Esophagus mucosa (tissue), 1 donor: ENCODE measurements around the gene C17orf78. TPM values are rescaled to one million over a fixed set of nuclear protein-coding genes. Genes with fewer than 3 reads are reported as not detected.
"Not testable (repeated sequence)": the region's sequence is repeated elsewhere in the genome, so short reads cannot be mapped to it uniquely, and the experiment has no call there.

Experiments
- ATAC-seq: fragments of 200-7000 bp; cut with Tn5 transposase; one replicate; pipeline ENCODE4 v1.9.1; 2020
- total RNA-seq: library from RNA; stranded (reverse); gene quantifications from one replicate; pipeline ENCODE4 v1.2.4, GENCODE V29; 2023
- donor health status: DM: yes; HTN: yes; CAD: no.

Gene C17orf78
- not detected for total RNA-seq

GRCh38 chr17:37375706-37376105 lies at the start of gene C17orf78:
Gene C17orf78 (plus strand): TSS chr17:37375985. CDS start chr17:37376093, 108 bp downstream.
- no peak for ATAC-seq

GRCh38 chr17:37327341-37328090 lies 48.3 kb upstream of the C17orf78 start:
- ATAC-seq, result no peak

GRCh38 chr17:37338847-37339246 lies 36.9 kb upstream of the C17orf78 start:
- ATAC-seq, result no peak

- ATAC-seq, result no peak
Measured at GRCh38 chr17:37339321-37339720, 36.5 kb upstream of the C17orf78 start.

- no peak for ATAC-seq
Measured at GRCh38 chr17:37340804-37341203, 35.0 kb upstream of the C17orf78 start.

- ATAC-seq, result no peak
Measured at GRCh38 chr17:37342589-37342988, 33.2 kb upstream of the C17orf78 start.

- no peak for ATAC-seq
Measured at GRCh38 chr17:37344519-37344918, 31.3 kb upstream of the C17orf78 start.

- not testable (repeated sequence) for ATAC-seq
Measured at GRCh38 chr17:37346863-37347402, 28.9 kb upstream of the C17orf78 start.

GRCh38 chr17:37356796-37357569 lies 18.8 kb upstream of the C17orf78 start:
- ATAC-seq, result peak; percentile 16

GRCh38 chr17:37358098-37358829 lies 17.5 kb upstream of the C17orf78 start:
- ATAC-seq, result peak; percentile 15

- ATAC-seq, result peak; percentile 89
Measured at GRCh38 chr17:37358830-37359681, 16.7 kb upstream of the C17orf78 start.

GRCh38 chr17:37359682-37360188 lies 16.1 kb upstream of the C17orf78 start:
- ATAC-seq, result no peak

GRCh38 chr17:37360632-37361031 lies 15.2 kb upstream of the C17orf78 start:
- no peak for ATAC-seq

- ATAC-seq, result peak; percentile 76
Measured at GRCh38 chr17:37361543-37361942, 14.2 kb upstream of the C17orf78 start.

- ATAC-seq, result no peak
Measured at GRCh38 chr17:37365589-37365988, 10.2 kb upstream of the C17orf78 start.

GRCh38 chr17:37368577-37368976 lies 7.2 kb upstream of the C17orf78 start:
- peak; percentile 33 for ATAC-seq

GRCh38 chr17:37373530-37374159 lies 2.1 kb upstream of the C17orf78 start:
- ATAC-seq, result peak; percentile 94

- no peak for ATAC-seq
Measured at GRCh38 chr17:37382056-37382455, 6.3 kb downstream of the C17orf78 start.

GRCh38 chr17:37384560-37385149 lies 8.9 kb downstream of the C17orf78 start:
- no peak for ATAC-seq

- ATAC-seq, result no peak
Measured at GRCh38 chr17:37385474-37385990, 9.7 kb downstream of the C17orf78 start.
